GM12892 (cell line): ENCODE data around the gene ALDH1B1.

Source experiments
- DNase-seq: peaks from one replicate; pipeline ENCODE4 v3.0.0; 2011; ENCODE audit not compliant: insufficient read length
- FAIRE-seq: peaks from 2 replicates; lab custom pipeline; 2011; peaks lifted over from hg19 to GRCh38; lab: Jason Lieb, UNC
- POLR2A ChIP-seq: IDR thresholded peaks from 2 replicates; pipeline ENCODE4 v1.6.1; 2011; ENCODE audit warnings: low read depth, low read length, control low read depth
- POLR2AphosphoS5 ChIP-seq: IDR thresholded peaks from 2 replicates; pipeline ENCODE4 v1.6.1; 2011; ENCODE audit warnings: low read depth, low read length, control low read depth
- TAF1 ChIP-seq: IDR thresholded peaks from 2 replicates; pipeline ENCODE4 v1.6.1; 2011; ENCODE audit warnings: low read depth, mild to moderate bottlenecking, control low read depth, low read length, borderline replicate concordance

ALDH1B1 gene

GRCh38 chr9:38355115-38355514, 37.4 kb upstream of the ALDH1B1 start:
- DNase-seq = no peak
- TF ChIP-seq TAF1 = no peak
- no peak for TF ChIP-seq POLR2A
- no peak for TF ChIP-seq POLR2AphosphoS5
- FAIRE-seq = no peak

GRCh38 chr9:38355517-38356120, 36.9 kb upstream of the ALDH1B1 start:
- no peak for DNase-seq
- FAIRE-seq = no peak
- TF ChIP-seq TAF1 (no peak), POLR2A (no peak), POLR2AphosphoS5 (no peak)

GRCh38 chr9:38356851-38357250, 35.7 kb upstream of the ALDH1B1 start:
- DNase-seq (no peak), FAIRE-seq (no peak)
- TF ChIP-seq POLR2A (no peak), TAF1 (no peak), POLR2AphosphoS5 (no peak)

- TF ChIP-seq POLR2A = no peak
- TF ChIP-seq TAF1 = no peak
- TF ChIP-seq POLR2AphosphoS5 = no peak
- DNase-seq (no peak), FAIRE-seq (no peak)
These were observed 35.0 kb upstream of the ALDH1B1 start for GRCh38 chr9:38357350-38358114.

GRCh38 chr9:38358390-38359296, 33.9 kb upstream of the ALDH1B1 start:
- DNase-seq = no peak
- no peak for TF ChIP-seq TAF1
- TF ChIP-seq POLR2AphosphoS5 = no peak
- no peak for TF ChIP-seq POLR2A
- no peak for FAIRE-seq

- DNase-seq = no peak
- FAIRE-seq = no peak
- TF ChIP-seq POLR2A (no peak), POLR2AphosphoS5 (no peak), TAF1 (no peak)
These were observed 33.2 kb upstream of the ALDH1B1 start for GRCh38 chr9:38359297-38359653.

- TF ChIP-seq POLR2AphosphoS5 (no peak), POLR2A (no peak), TAF1 (no peak)
- FAIRE-seq (no peak), DNase-seq (no peak)
These were observed 32.7 kb upstream of the ALDH1B1 start for GRCh38 chr9:38359689-38360385.

GRCh38 chr9:38360839-38361472, 31.5 kb upstream of the ALDH1B1 start:
- no peak for FAIRE-seq
- DNase-seq = no peak
- TF ChIP-seq POLR2A (no peak), TAF1 (no peak), POLR2AphosphoS5 (no peak)

GRCh38 chr9:38361473-38361850, 31.0 kb upstream of the ALDH1B1 start:
- DNase-seq (no peak), FAIRE-seq (no peak)
- TF ChIP-seq TAF1 = no peak
- no peak for TF ChIP-seq POLR2AphosphoS5
- TF ChIP-seq POLR2A = no peak

GRCh38 chr9:38362852-38363588, 29.5 kb upstream of the ALDH1B1 start:
- DNase-seq = no peak
- TF ChIP-seq POLR2A (no peak), TAF1 (no peak), POLR2AphosphoS5 (no peak)
- FAIRE-seq = peak; percentile 87
